Measurements from ENCODE around the gene TLR6.
"Not testable (repeated sequence)": the region's sequence is repeated elsewhere in the genome, so short reads cannot be mapped to it uniquely, and the experiment has no call there.

The TLR6 gene

DNA sequence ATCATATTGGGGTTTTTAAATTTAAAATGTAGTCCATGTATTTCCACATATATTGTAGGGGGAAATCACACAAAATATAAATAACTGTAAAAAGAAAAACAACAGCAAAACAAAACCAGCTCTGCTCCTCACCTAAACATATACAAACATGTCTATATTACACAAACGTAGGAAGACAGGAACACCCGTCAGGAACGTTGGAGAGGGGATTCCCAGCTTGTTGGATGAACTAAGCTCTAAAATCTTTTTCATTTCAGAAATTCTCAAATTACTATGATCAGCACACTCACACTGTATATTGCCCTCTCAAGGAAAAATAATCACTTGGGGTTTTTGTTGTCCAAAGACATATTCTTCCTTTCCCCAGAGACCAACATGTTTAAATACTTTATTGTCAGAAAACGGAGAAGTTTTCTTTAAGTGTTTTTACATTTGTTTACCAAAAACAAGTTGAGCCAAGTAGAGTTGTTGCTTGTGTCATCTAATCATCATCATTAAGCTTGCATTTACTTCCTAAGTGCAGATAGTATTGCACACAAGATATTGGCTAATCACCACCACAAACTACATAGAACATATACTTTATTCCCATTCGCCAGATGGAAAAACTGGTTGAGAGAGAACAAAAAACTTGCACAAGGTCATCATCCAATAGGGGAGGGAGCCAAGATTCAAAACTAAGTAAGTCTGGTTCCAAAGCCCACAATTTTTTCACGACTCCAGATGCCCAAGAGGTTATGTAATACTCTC lies 71.4 kb downstream of the TLR6 start:
- DNase-seq: no peak

DNA sequence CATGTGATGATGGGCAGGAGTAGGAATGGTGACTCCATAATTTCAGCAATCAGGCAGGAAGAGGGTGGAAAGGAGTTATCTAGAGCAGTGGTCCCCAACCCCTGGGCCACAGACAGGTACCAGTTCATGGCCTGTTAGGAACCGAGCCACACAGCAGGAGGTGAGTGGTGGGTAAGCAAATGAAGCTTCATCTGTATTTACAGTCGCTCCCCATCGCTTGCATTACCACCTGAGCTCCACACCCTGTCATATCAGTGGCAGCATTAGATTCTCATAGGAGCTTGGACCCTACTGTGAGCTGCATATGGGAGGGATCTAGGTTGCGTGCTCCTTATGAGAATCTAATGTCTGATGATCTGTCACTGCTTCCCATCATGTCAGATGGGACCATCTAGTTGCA lies 72.5 kb downstream of the TLR6 start:
- DNase-seq: no peak

DNA sequence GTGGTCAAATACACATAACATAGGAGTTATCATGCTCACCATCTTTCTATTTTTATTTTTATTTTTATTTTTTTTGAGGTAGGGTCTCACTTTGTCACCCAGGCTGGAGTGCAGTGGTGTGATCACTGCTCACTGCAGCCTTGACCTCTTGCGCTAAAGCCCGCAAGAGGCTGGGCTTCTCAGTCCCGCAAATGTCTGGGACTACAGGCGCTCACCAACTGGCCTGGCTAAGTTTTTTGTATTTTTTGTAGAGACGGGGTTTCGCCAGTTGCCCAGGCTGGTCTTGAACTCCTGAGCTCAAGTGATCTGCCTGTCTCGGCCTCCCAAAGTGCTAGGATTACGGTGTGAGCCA lies 73.5 kb downstream of the TLR6 start:
- no peak for DNase-seq

DNA sequence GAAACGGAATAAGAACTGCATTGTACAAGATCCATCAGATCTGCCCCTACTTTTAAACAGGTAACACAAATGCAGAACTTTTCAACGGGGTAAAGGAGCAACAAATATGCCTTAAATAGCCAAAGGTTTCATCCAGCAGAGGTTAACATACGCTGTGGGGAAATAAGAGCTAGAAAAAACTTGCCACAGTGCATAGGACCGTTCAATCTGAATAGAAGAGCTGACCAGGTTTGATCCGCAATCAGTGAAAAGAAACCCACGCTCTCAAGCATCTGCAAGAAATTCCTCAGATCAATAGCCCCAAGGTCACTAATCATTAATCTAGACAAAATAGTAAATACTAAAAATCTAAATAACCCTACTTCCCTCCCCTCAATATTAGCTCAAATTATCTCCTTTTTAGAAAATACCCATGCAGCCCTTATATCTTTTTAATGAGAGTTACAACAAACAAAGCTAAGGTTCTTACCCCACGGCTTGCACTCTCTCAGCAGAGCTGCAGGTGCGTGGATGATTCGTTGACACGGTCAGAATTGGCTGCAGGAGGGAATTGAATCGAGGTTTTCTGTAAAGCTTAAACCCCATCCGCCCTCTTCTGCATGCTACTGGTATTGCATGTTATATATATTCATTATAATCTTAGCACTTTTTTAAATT lies 74.0 kb downstream of the TLR6 start, which contains the start of gene TLR10:
TLR10 (minus strand) TSS at position 539 of the 657 bp plus-strand sequence. CDS start 7,400 bp downstream, outside the sequence.
- no peak for DNase-seq

DNA sequence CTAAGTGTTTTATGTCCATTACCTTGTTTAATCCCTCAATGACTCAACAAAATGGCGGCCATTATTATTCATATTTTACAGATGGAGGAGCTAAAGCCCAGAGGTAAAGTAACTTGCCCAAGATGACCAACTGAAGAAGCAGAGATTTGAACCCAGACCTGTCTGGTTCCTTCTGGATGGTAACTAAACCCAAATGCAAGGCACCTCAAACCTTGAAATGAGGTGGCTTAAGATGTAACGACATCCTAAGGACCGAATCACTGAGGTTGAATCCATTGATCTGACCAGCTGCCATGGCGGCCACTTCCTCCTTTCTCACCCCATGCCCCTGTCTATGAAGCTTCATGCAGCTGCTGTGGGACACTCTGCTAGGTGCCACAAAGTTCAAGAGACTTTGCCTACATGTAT lies 74.8 kb downstream of the TLR6 start:
- DNase-seq: no peak

DNA sequence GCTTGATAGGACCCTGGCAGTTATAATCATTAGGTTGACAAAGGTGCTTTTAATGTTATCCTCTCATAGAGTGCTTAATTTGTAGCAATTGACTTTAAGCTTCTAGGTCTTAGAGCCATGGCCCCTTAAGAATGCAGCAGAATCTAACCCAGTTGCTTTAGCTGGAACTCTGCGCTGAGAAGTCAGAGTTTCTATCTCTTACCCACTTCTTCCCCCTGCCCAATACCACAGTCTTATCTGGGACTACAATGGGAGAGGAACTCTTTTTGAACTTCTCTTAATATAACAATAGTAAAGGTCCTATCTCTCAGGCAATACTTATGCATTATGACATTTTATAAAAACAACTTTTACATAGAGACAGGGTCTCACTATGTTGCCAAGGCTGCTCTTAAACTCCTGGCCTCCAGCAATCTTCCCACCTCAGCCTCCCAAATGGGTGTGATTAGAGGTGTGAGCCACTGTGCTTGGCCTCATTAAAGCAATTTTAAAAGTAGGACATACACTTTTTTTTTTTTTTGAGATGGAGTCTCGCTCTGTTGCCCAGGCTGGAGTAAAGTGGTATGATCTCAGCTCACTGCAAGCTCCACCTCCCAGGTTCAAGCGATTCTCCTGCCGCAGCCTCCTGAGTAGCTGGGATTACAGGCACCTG lies 75.7 kb downstream of the TLR6 start:
- DNase-seq: no peak

DNA sequence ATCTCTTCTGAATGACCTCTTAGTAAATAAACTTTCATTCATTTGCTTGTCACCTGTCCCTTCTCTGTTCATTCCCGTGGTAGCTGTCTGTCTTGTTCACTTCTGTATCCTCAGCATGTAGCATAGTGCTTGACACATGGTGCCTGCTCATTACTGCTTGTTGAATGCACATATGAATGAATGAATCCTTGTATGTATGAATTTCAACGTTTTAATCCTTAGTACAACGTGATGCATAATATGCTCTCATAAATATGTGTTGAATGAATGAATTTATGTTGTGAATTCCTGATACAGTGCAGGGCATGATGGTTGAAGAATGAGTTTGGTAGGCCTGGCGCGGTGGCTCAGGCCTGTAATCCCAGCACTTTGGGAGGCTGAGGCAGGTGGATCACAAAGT lies 76.8 kb downstream of the TLR6 start:
- no peak for DNase-seq

DNA sequence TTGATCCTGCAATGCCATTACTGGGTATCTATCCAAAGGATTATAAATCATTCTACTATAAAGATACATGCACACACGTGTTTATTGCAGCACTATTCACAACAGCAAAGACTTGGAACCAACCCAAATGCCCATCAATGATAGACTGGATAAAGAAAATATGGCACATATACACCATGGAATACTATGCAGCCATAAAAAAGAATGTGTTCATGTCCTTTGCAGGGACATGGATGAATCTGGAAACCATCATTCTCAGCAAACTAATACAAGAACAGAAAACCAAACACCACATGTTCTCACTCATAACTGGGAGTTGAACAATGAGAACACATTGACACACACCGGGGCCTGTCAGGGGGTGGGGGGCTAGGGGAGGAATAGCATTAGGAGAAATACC lies 78.7 kb downstream of the TLR6 start:
- DNase-seq: not testable (repeated sequence)

DNA sequence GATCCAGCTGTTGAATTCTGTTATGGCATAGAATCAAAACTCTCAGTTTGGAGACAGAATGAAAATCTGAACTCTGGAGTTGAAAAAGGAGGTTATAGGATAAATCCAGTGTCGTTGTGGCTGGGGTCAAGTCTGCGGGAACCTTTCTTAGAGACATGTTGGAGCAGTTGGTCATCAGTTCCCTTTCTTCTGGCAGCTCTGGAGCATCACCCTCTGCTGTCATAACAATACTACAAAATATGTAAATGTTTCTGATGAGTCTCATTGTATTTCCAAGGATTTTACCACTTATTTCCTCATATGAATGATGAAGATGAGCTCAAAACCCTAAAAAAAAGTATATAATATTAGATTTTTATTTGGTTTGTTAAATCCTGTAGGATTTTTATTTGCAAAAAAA lies 81.3 kb downstream of the TLR6 start:
- no peak for DNase-seq

DNA sequence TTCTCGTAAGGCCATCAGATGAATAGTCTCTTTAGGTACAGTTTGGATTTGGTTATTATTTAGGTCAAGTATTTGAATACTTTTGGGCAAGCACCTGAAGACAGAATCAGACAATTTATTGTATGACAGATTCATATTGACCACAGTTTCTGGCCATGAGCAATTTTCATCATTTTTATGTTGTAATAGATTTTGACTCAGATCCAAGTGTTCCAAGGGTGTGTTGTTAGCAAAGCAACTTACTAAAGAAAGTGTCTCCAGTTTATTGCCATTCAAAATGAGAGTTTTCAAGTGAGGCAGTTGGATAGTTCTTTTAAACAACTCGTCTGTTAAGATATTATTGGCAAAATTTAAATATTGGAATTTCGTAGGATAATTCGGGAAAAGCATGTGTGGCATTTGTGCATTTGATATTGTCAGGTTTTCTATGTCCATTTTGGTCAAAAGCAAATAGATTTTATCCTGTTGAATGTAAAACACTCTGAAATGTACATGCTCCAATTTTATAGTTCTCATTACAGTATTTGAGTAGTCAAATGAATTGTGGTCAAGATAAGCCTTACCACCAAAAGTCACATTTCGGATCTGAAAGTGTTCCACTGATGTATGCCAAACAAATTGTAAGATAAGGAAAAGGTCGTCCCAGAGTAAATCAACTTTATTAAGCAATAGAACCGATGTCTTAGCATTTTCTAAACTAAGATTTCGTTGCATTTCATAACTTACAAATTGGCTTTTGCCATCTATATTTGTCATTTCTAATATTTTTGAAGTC lies 82.2 kb downstream of the TLR6 start:
- no peak for DNase-seq

Measured in DMS79 (cell line).